PC-3 (cell line): ENCODE data around the gene TTC7B.

ENCODE experiments used
- CTCF ChIP-seq: fragments of 300-600 bp; sonication (generic); conservative IDR thresholded peaks from 2 replicates; pipeline ENCODE4 v1.5.1; 2017; ENCODE audit warnings: antibody characterized with exemption, low read depth, mild to moderate bottlenecking, low read length
- EZH2phosphoT487 ChIP-seq: fragments of 300-600 bp; sonication (generic); IDR thresholded peaks from 2 replicates; pipeline ENCODE4 v1.6.1; 2018; ENCODE audit warnings: mild to moderate bottlenecking, antibody characterized with exemption, low read length, borderline replicate concordance

GRCh38 chr14:90599339-90599738, 216.9 kb downstream of the TTC7B start:
- TF ChIP-seq CTCF = no peak
- TF ChIP-seq EZH2phosphoT487 = no peak
